H1 (cell line): ENCODE results near the gene NINJ2. TPM values are rescaled to one million over a fixed set of nuclear protein-coding genes. Genes with fewer than 3 reads are reported as not detected.

ENCODE experiments used
- CTCF ChIA-PET: fragments of 300-600 bp; sonication (Branson Sonifier 250); formaldehyde crosslinking; loops from one replicate; lab custom pipeline; 2021; ENCODE audit not compliant: partially characterized antibody; lab: Charles Lee
- POLR2A ChIA-PET: fragments of 300-600 bp; sonication (Branson Sonifier 250); formaldehyde crosslinking; loops from one replicate; lab custom pipeline; 2021; ENCODE audit warnings: inconsistent platforms; ENCODE audit not compliant: partially characterized antibody; lab: Charles Lee
- DNase-seq, 2 experiments: peaks; one replicate each; pipeline versions ENCODE4 v3.0.0 to v3.0.0-alpha.2; 2010 to 2022; ENCODE audit warnings: low spot score in 2 of 2, low read depth in 1 of 2, mixed read lengths in 1 of 2
- FAIRE-seq: peaks from 2 replicates; lab custom pipeline; 2011; peaks lifted over from hg19 to GRCh38; lab: Jason Lieb, UNC
- H2AFZ ChIP-seq: 2 replicates; pipeline ENCODE4 v1.8.1; 2012; ENCODE audit warnings: low read length, inconsistent platforms
- H2AK5ac ChIP-seq: 2 replicates; pipeline ENCODE4 v1.6.1; 2013; ENCODE audit warnings: low read depth, low read length
- H2BK120ac ChIP-seq: replicated peaks from 2 replicates; pipeline ENCODE3; 2013; ENCODE audit warnings: low read depth, low read length, inconsistent platforms
- H2BK12ac ChIP-seq: 2 replicates; pipeline ENCODE4 v1.6.1; 2013; ENCODE audit warnings: low read depth, low read length
- H2BK15ac ChIP-seq: 2 replicates; pipeline ENCODE4 v1.6.1; 2013; ENCODE audit warnings: low read length
- H2BK20ac ChIP-seq: 2 replicates; pipeline ENCODE4 v1.6.1; 2013; ENCODE audit warnings: low read length
- H2BK5ac ChIP-seq: 2 replicates; pipeline ENCODE4 v1.6.1; 2013; ENCODE audit warnings: low read depth, low read length
- H3K14ac ChIP-seq: 2 replicates; pipeline ENCODE4 v1.6.1; 2013; ENCODE audit warnings: inconsistent platforms; ENCODE audit not compliant: insufficient read length
- H3K18ac ChIP-seq: 2 replicates; pipeline ENCODE4 v1.6.1; 2013; ENCODE audit warnings: low read length; ENCODE audit errors: extremely low read depth
- H3K23ac ChIP-seq: 2 replicates; pipeline ENCODE4 v1.6.1; 2013; ENCODE audit warnings: inconsistent platforms; ENCODE audit not compliant: insufficient read length
- H3K23me2 ChIP-seq: 2 replicates; pipeline ENCODE4 v1.6.1; 2013; ENCODE audit warnings: low read depth, low read length
- H3K27ac ChIP-seq: 2 replicates; pipeline ENCODE4 v1.6.1; 2011; ENCODE audit warnings: low read depth, low read length, inconsistent platforms
- H3K27me3 ChIP-seq, 4 experiments: replicated peaks in 1 of 4; 1 replicate in 1 of 4; 2 replicates in 3 of 4; pipeline versions ENCODE4 v1.6.1 to v1.8.1; 2011 to 2013; ENCODE audit warnings: low read length in 3 of 4, mild to moderate bottlenecking in 3 of 4, inconsistent platforms in 2 of 4, mixed read lengths in 2 of 4, moderate library complexity in 1 of 4; ENCODE audit not compliant: control insufficient read depth in 3 of 4, insufficient read depth in 3 of 4; ENCODE audit errors: extremely low read depth in 1 of 4
- H3K36me3 ChIP-seq, 4 experiments: 2 replicates each; pipeline versions ENCODE4 v1.6.1 to v1.8.1; 2011 to 2013; ENCODE audit warnings: mild to moderate bottlenecking in 4 of 4, low read length in 3 of 4, moderate library complexity in 2 of 4, control low read depth in 1 of 4, inconsistent platforms in 1 of 4; ENCODE audit not compliant: insufficient read depth in 4 of 4, control insufficient read depth in 2 of 4
- H3K4ac ChIP-seq: replicated peaks from 2 replicates; pipeline ENCODE3; 2013; ENCODE audit warnings: low read length, low read depth, mixed read lengths, inconsistent platforms; ENCODE audit not compliant: insufficient read length
- H3K4me1 ChIP-seq, 4 experiments: replicated peaks in 1 of 4; 1 replicate in 1 of 4; 2 replicates in 3 of 4; pipeline versions ENCODE4 v1.6.1 to v1.8.1; 2011 to 2013; ENCODE audit warnings: low read length in 3 of 4, inconsistent platforms in 2 of 4, mixed read lengths in 1 of 4; ENCODE audit not compliant: insufficient read depth in 4 of 4, control insufficient read depth in 3 of 4
- H3K4me2 ChIP-seq, 2 experiments: 2 replicates each; pipeline versions ENCODE4 v1.6.1 to v1.8.1; 2011 to 2013; ENCODE audit warnings: low read depth in 2 of 2, low read length in 2 of 2, control low read depth in 1 of 2, inconsistent platforms in 1 of 2, mild to moderate bottlenecking in 1 of 2; ENCODE audit not compliant: insufficient read depth in 1 of 2
- H3K4me3 ChIP-seq, 4 experiments: fragments of 200-600, 300-600 bp in 1 of 4; sonication (generic), shearing (Covaris generic), sonication (Bioruptor Twin) in 1 of 4; 2 replicates each; pipeline versions ENCODE4 v1.5.1 to v1.8.1; 2011 to 2016; ENCODE audit warnings: low read length in 4 of 4, low read depth in 3 of 4, control low read depth in 2 of 4, inconsistent platforms in 2 of 4, mild to moderate bottlenecking in 2 of 4, mixed read lengths in 1 of 4, moderate library complexity in 1 of 4; ENCODE audit not compliant: insufficient read depth in 2 of 4; ENCODE audit errors: extremely low read depth in 1 of 4
- H3K56ac ChIP-seq: replicated peaks from 2 replicates; pipeline ENCODE3; 2013; ENCODE audit warnings: low read depth, mild to moderate bottlenecking, mixed read lengths, low read length, inconsistent platforms; ENCODE audit not compliant: insufficient read length
- H3K79me1 ChIP-seq: 2 replicates; pipeline ENCODE4 v1.6.1; 2013; ENCODE audit warnings: low read depth, low read length, control low read depth
- H3K79me2 ChIP-seq, 2 experiments: 2 replicates each; pipeline versions ENCODE4 v1.6.1 to v1.8.1; 2012 to 2013; ENCODE audit warnings: low read length in 2 of 2, mild to moderate bottlenecking in 2 of 2, inconsistent platforms in 1 of 2; ENCODE audit not compliant: insufficient read depth in 2 of 2, control insufficient read depth in 1 of 2
- H3K9ac ChIP-seq, 4 experiments: replicated peaks in 1 of 4; 1 replicate in 1 of 4; 2 replicates in 3 of 4; pipeline versions ENCODE4 v1.6.1 to v1.8.1; 2011 to 2013; ENCODE audit warnings: low read depth in 3 of 4, low read length in 3 of 4, control low read depth in 2 of 4, mild to moderate bottlenecking in 2 of 4, moderate library complexity in 2 of 4, inconsistent platforms in 1 of 4; ENCODE audit errors: extremely low read depth in 1 of 4
- H3K9me3 ChIP-seq, 2 experiments: 2 replicates each; pipeline versions ENCODE4 v1.6.1 to v1.8.1; 2012 to 2013; ENCODE audit warnings: mild to moderate bottlenecking in 2 of 2, moderate library complexity in 2 of 2, control low read depth in 1 of 2, inconsistent platforms in 1 of 2, low read depth in 1 of 2, low read length in 1 of 2, mixed read lengths in 1 of 2; ENCODE audit not compliant: insufficient read depth in 2 of 2
- H4K20me1 ChIP-seq, 2 experiments: replicated peaks in 1 of 2; 2 replicates each; pipeline versions ENCODE3 to v1.8.1; 2011 to 2013; ENCODE audit warnings: inconsistent platforms in 2 of 2, low read length in 2 of 2, mild to moderate bottlenecking in 1 of 2; ENCODE audit not compliant: insufficient read depth in 2 of 2, control insufficient read depth in 1 of 2
- H4K5ac ChIP-seq: 2 replicates; pipeline ENCODE4 v1.6.1; 2013; ENCODE audit warnings: low read length, low read depth, mixed read lengths, inconsistent platforms; ENCODE audit not compliant: insufficient read length
- H4K8ac ChIP-seq: 2 replicates; pipeline ENCODE4 v1.8.0; 2013; ENCODE audit warnings: mild to moderate bottlenecking, moderate library complexity, low read length, inconsistent platforms; ENCODE audit not compliant: insufficient read depth; ENCODE audit errors: extremely low read depth
- H4K91ac ChIP-seq: replicated peaks from 2 replicates; pipeline ENCODE3; 2013; ENCODE audit warnings: low read length, mixed read lengths, inconsistent platforms; ENCODE audit not compliant: insufficient read length
- ASH2L ChIP-seq: fragments of 200-600, 300-600 bp; sonication (generic); IDR thresholded peaks from one replicate; pipeline ENCODE4 v1.7.1; 2017; ENCODE audit warnings: low read length
- BACH1 ChIP-seq: IDR thresholded peaks from 2 replicates; pipeline ENCODE4 v1.6.1; 2012; ENCODE audit warnings: low read length, improper control_type of control experiment
- BRCA1 ChIP-seq: IDR thresholded peaks from 2 replicates; pipeline ENCODE4 v1.6.1; 2012; ENCODE audit warnings: low read depth, low read length, improper control_type of control experiment
- CREB1 ChIP-seq: IDR thresholded peaks from 2 replicates; pipeline ENCODE4 v1.6.1; 2012; ENCODE audit warnings: inconsistent platforms
- E2F6 ChIP-seq: IDR thresholded peaks from 2 replicates; pipeline ENCODE4 v1.6.1; 2012; ENCODE audit warnings: inconsistent platforms
- FOSL1 ChIP-seq: IDR thresholded peaks from 2 replicates; pipeline ENCODE4 v1.6.1; 2011; ENCODE audit warnings: mild to moderate bottlenecking, low read depth, low read length, moderate library complexity; ENCODE audit not compliant: insufficient read depth
- MAX ChIP-seq: IDR thresholded peaks from 2 replicates; pipeline ENCODE4 v1.6.1; 2012; ENCODE audit warnings: inconsistent platforms
- SIRT6 ChIP-seq: IDR thresholded peaks from one replicate; pipeline ENCODE4 v1.7.1; 2012; ENCODE audit warnings: low read length, inconsistent platforms
- SIX5 ChIP-seq: IDR thresholded peaks from 2 replicates; pipeline ENCODE4 v1.6.1; 2011; ENCODE audit warnings: mild to moderate bottlenecking, low read depth, low read length
- USF2 ChIP-seq: IDR thresholded peaks from 2 replicates; pipeline ENCODE4 v1.6.1; 2011; ENCODE audit warnings: low read length, improper control_type of control experiment
- ZNF274 ChIP-seq: IDR thresholded peaks from 2 replicates; pipeline ENCODE4 v1.7.0; 2012; ENCODE audit warnings: low read length, borderline replicate concordance; ENCODE audit errors: extremely low read depth
- WGBS, 2 experiments: shearing (Covaris generic) in 1 of 2; methylation state at CpG; one replicate each; pipeline versions ENCODE4 v1.1.6 to v1.1.7; 2013 to 2015; ENCODE audit warnings: low lambda C conversion rate in 2 of 2, mixed read lengths in 2 of 2, inconsistent platforms in 1 of 2, low coverage in 1 of 2, missing lambda C conversion rate in 1 of 2; ENCODE audit not compliant: insufficient replicate concordance in 2 of 2, insufficient coverage in 1 of 2, insufficient read length in 1 of 2; ENCODE audit errors: extremely low coverage in 1 of 2, missing lambda C conversion rate in 1 of 2; 5-methylcytosine and 5-hydroxymethylcytosine counted together
- polyA plus RNA-seq, 7 experiments: library from polyadenylated mRNA; depleted of rRNA in 3 of 7; stranded (reverse) in 5 of 7; unstranded in 2 of 7; fragments of >200 nt in 5 of 7; fragments of 200-250 nt in 2 of 7; gene quantifications; 1 replicate in 5 of 7; 2 replicates in 1 of 7; 4 replicates in 1 of 7; pipeline versions ENCODE4 v1.2.1 to v1.2.3, GENCODE V29; 2011 to 2013; ENCODE audit warnings: missing spikeins in 2 of 7, mixed read lengths in 2 of 7
- total RNA-seq: library from RNA; stranded (reverse); fragmentation: NEBNext Ultra II Directional; extraction: Animal tissue kit (Norgen Biotek cat#: 25700); gene quantifications from 2 replicates; pipeline ENCODE4 v1.2.1, GENCODE V29; 2021

Gene NINJ2
- total and polyA plus RNA-seq, 2 of the 8 experiments (the other 6 are each of a cell fraction or from before 2014, with no cell fraction given): 1.4 TPM; not detected in 1

- Histone ChIP-seq H4K20me1 (no peaks in the 10 kb centered on the region), H4K8ac (no peak overlapping the region), H3K14ac (no peak overlapping the region), H3K4ac (no peak overlapping the region), H2BK5ac (no peak overlapping the region), H2BK120ac (no peak overlapping the region), H3K9me3 (no peaks in the 10 kb centered on the region), H3K23ac (no peak overlapping the region), H3K27me3 (no peaks in the 10 kb centered on the region), H3K4me3 (no peak overlapping the region), H3K79me2 (no peaks in the 10 kb centered on the region), H2BK15ac (no peak overlapping the region), H4K5ac (no peak overlapping the region), H3K23me2 (peaks cover 2% of the 10 kb centered on the region; the same call in 1 of the 2 replicates), H2AK5ac (no peak overlapping the region), H2BK12ac (no peak overlapping the region), H3K4me1 (peaks cover 6 to 12% (median 12%) of the 10 kb centered on the region in 4 experiments), H4K91ac (no peak overlapping the region), H2BK20ac (no peak overlapping the region), H2AFZ (no peak overlapping the region), H3K27ac (no peak overlapping the region), H3K9ac (no peak overlapping the region), H3K36me3 (no peaks in the 10 kb centered on the region), H3K56ac (no peak overlapping the region), H3K79me1 (no peaks in the 10 kb centered on the region), H3K4me2 (no peak overlapping the region), H3K18ac (no peak overlapping the region; the same call in 1 of the 2 replicates)
- ChIA-PET POLR2A (interaction anchor here (0.6 to 3.9 kb wide), 2 partner anchors 9 to 10 kb away, joined by 3 to 16 read pairs; no protein-coding TSS in a partner anchor), CTCF (interaction anchor here (1.8 to 2.1 kb wide), 2 partner anchors 58 to 117 kb away, joined by 7 to 10 read pairs; no protein-coding TSS in a partner anchor)
- WGBS, 2 experiments: 73% methylated on average over 2 of the region's 2 CpGs; no CpG with 5 or more reads in 1 of the 2 experiments
- FAIRE-seq (no peak), DNase-seq (no peak)
- no peak for TF ChIP-seq BACH1
- TF ChIP-seq ZNF274: no peak
- no peak for TF ChIP-seq SIRT6
- TF ChIP-seq MAX: no peak
- TF ChIP-seq USF2: no peak
- TF ChIP-seq ASH2L: no peak
- TF ChIP-seq SIX5: no peak
- TF ChIP-seq FOSL1: no peak
- no peak for TF ChIP-seq CREB1
- no peak for TF ChIP-seq E2F6
- TF ChIP-seq BRCA1: no peak
Measured at GRCh38 chr12:633731-634130, 29.5 kb downstream of the NINJ2 start.
